Measurements from ENCODE around the gene TRIM64.
"Not testable (repeated sequence)": the region's sequence is repeated elsewhere in the genome, so short reads cannot be mapped to it uniquely, and the experiment has no call there.

TRIM64 gene, protein sequence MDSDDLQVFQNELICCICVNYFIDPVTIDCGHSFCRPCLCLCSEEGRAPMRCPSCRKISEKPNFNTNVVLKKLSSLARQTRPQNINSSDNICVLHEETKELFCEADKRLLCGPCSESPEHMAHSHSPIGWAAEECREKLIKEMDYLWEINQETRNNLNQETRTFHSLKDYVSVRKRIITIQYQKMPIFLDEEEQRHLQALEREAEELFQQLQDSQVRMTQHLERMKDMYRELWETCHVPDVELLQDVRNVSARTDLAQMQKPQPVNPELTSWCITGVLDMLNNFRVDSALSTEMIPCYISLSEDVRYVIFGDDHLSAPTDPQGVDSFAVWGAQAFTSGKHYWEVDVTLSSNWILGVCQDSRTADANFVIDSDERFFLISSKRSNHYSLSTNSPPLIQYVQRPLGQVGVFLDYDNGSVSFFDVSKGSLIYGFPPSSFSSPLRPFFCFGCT

DNA sequence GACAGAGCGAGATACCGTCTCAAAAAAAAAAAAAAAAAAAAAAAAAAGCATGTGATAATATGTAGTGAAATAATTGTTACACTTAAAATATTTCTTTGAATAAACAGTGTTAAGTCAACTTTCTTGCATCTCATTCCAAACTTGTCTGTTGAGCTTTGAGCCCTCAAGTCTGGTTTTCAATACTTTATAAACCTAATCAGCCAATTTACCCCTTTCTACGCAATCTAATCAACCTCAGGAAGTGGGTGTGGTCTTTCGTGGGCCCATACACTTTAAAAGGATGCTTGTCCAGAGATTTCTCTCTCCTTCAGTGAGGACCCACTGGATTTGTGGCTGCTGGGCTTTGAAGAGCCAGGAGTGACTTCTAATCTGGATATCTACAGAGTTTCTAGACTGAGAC is at the start of gene TRIM64:
Gene TRIM64, plus strand, starts transcription at position 301 of the 400 bp plus-strand sequence. CDS start 2,467 bp downstream, outside the sequence.
- not testable (repeated sequence) for DNase-seq (ENCODE audit: low spot score)

DNA sequence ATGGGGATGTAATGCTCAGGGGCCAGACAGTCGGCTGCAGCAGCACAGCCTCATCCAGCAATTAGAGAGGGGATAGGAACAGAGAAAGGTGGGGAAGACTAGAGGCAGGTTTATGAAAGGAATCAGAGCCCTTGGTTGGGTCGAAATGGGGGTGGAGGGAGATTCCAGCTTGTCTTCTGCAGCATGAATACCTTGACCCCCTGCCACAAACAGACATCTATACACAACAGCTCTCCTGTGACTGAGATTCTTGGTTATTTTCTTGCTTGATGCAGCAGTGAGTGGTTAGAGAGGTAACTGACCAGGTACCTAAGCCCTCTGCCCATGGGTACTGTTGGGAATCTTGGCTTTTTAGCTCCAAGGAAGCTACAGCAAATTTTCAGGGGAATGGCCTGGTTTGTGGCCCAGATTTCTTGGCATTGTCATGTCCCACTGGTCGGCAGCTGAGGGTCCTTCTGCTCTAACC is 43.6 kb upstream of the TRIM64 start, which contains the start of gene TRIM49D1:
Gene TRIM49D1, minus strand, starts transcription at position 51 of the 466 bp plus-strand sequence. CDS start 4,535 bp downstream, outside the sequence.
- DNase-seq (ENCODE audit: low spot score): no peak

DNA sequence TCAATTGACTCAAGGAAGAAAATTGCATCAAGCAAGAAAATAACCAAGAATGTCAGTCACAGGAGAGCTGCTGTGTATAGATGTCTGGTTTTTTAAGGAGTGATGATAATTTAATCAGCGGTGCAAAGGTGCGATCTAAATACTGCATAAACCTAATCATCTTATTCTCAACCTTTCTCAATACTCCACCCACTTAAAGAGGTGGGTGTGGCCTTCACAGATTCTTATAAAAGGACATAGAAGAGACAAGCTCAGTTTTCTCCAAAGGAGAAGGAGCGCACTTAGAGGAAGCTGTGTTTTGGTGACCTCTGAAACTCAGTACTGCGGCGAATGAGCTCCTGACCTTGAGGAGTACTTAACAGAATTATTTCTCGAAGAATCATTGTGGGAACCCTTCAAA is 42.1 kb upstream of the TRIM64 start, which contains the start of gene TRIM49D2:
Gene TRIM49D2, plus strand, starts transcription at position 301 of the 400 bp plus-strand sequence. CDS start 2,698 bp downstream, outside the sequence.
- not testable (repeated sequence) for DNase-seq (ENCODE audit: low spot score)

DNA sequence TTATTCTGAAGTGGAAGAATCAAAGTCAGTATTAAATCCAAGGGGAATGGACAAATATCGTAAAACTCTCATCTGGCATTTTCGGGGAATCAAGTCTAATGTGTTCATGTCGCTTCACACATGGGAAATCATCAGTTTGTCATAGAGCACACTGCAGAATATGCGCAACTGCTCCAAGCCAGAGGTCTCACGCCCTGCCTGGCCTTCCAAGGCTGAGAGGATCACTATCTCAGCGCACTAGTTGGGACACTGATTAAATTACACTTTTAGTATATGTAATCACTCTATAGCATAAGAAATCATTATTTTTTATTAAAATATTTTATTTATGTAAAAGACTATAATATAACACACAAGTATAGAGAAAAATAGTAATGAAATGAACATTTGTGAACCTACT is 5.0 kb upstream of the TRIM64 start:
- DNase-seq (ENCODE audit: low spot score): not testable (repeated sequence)

All from Ammon's horn (tissue), 1 donor.